ENCODE data around the gene ANKRD40. TPM values are rescaled to one million over a fixed set of nuclear protein-coding genes. Genes with fewer than 3 reads are reported as not detected.

Gene ANKRD40
- total RNA-seq, 1 donor = 11.8 TPM

DNA sequence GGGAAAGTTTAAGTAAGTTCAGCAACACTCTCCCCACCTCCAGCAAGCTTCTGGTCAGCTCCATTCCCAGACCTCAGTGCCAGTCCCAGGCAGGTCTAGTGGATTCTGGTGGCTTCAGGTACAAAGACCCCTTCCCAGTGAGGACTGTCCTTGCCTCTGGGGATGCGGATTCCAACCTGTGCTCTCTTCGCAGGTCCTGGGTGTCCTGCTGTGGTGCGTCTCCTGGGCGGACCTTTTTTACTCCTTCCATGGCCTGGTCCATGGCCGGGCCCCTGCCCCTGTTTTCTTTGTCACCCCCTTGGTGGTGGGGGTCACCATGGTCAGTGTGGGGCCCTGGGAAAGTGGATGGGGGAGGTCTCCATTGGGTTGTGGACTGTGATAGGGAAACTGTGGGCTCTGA, 51.2 kb downstream of the ANKRD40 start:
- no peak for DNase-seq (ENCODE audit: low read depth in 2 of 3, low spot score in 2 of 3)

DNA sequence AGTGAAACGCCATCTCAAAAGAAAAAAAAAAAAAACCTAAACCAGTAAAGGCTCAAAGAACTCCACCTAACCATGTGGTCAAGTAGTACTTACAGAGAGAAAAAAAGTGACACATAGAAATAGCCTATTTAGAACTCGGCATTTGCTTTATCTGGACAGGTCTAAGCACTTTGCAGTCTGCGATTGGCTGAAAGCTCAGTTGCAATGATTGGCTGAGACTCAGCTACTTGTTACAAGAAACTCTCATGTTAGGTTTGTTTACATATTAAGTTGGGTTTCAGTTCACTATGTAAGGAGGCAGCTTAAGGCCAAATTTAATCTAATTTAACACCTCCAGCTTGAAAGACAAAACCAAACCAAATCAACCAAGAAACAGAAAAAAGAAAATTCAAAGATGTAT, 54.0 kb downstream of the ANKRD40 start:
- no peak for DNase-seq (ENCODE audit: low read depth in 2 of 3, low spot score in 2 of 3)

DNA sequence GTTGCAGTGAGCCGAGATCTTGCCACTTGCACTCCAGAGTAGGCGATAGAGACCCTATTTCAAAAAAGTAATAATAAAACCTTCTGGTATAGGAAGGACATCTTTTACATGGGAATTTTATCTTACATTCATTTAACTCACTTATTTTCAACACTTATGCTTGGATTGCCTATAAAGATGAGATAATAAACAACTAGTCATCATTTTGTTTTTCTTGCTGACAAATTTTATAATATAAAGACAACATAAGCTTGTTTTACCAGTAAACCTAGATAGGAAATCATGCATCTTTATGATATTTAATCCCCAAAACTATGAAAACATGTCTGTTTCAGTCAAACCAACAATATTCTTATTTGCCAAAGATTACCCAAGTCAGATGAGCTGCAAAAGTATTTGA, 56.1 kb downstream of the ANKRD40 start:
- DNase-seq (ENCODE audit: low read depth in 2 of 3, low spot score in 2 of 3) = no peak

DNA sequence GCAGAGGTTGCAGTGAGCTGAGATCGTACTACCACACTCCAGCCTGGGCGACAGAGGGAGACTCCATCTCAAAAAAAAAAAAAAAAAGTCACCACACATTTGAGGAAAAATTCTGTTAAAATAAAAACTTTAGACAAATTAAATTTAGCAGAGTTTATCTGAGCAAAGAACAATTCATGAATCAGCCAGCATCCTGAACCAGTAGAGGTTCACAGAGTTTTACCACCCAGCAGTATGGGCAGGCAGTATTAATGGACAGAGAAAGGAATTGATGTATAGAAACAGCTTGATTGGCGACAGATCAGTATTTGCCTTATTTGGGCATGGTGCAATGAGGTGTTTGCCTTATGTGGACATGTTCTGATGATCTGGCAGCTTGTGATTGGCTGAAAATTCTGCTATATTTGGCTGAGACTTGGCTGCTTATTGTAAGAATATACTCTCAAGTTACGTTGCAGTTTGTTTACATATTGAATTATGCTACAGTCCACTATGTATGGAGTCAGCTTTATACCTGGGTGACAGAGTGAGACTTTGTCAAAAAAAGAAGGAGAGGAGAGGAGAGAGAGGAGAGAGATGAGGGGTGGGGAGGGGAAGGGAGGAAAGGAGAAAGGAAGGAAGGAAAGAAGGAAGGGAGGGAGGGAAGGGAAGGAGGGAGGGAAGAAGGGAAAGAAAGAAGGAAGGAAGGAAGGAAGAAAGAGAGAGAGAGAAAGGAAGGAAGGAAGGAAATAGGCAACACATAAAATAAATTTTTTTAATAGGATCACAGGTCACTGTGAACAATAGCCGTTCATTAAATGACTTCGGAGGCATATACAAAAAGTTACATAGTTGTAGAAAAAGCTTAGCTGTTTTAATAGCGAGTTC, 58.4 kb downstream of the ANKRD40 start:
- no peak for DNase-seq (ENCODE audit: low read depth in 2 of 3, low spot score in 2 of 3)

DNA sequence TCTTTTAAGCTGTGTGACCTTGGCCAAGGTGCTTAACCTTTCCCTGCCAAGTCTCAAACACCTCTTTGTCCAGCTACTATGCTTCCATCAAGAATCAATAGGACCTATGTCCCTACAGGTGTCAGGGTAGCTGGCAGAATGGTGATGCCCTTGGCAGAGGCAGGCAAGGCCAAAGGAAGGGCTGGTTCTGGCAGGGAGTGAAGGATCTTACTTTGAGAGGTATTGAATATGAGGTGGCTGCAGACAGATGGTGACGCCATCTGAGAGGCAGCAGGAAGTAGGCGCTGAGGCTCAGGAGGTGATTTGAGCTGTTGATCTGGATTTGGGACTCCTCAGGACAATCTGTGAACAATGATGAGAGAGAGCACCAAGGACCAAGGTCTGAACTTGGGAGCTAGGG, 60.5 kb downstream of the ANKRD40 start:
- no peak for DNase-seq (ENCODE audit: low read depth in 2 of 3, low spot score in 2 of 3)

DNA sequence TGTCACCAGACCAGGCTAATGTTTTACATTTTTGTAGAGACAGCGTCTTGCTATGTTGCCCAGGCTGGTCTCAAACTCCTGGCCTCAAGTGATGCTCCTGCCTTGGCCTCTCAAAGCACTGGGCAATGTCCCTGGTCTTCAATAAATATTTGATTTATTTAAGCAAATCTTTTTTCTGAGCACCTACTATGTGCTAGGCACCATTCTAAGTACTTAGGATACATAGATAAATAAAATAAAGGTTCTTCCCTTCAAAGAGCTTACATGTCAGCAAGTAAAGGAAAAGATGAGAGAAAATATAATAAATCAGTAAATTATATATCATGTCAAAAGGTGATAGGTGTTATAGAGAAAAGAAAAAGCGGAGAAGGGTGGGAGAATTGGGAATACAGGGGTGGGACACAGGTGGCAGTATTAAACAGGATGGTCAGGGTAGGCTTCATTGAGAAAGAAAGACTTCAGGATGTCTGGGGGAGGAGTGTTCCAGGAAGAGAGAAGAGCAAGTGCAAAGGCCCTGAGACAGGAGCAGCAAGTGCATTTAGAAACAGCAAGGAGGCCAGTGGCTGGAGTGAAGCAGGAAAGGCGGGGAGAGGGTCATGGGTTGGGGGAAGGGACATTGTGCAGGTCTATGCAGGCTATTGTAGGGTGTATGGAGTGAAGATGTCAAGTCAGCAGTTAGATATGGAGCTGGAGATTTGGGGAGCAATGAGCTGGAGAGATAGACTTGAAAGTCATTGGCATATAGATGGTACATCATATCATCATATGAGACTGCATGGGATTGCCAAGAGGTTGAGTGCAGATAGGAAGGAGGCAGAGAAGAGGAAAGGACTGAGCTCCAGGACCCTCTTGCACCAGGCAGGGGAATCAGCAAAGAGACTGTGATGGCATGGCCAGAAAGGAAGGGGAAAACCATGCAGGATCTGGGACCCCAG, 61.7 kb downstream of the ANKRD40 start:
- DNase-seq (ENCODE audit: low read depth in 2 of 3, low spot score in 2 of 3) = no peak

Small RNAs within 50 kb of the gene (small RNA-seq; reads per million reads assigned to genes)
- gene RF00019 = not detected

Other genes starting within 250 kb of the ANKRD40 start
- under 0.01 TPM for gene CHAD, start 239.0 kb downstream of the ANKRD40 start, total RNA-seq
- 31.0 TPM for gene RSAD1, start 229.1 kb downstream of the ANKRD40 start, total RNA-seq
- 5.4 TPM for gene MYCBPAP, start 199.5 kb downstream of the ANKRD40 start, total RNA-seq
- under 0.01 TPM for gene EPN3, start 175.2 kb downstream of the ANKRD40 start, total RNA-seq
- 50.9 TPM for gene SPATA20, start 160.7 kb downstream of the ANKRD40 start, total RNA-seq
- under 0.01 TPM for gene CACNA1G, start 147.2 kb downstream of the ANKRD40 start, total RNA-seq
- gene ABCC3, start 73.0 kb downstream of the ANKRD40 start, total RNA-seq = 1.6 TPM
- 34.5 TPM for gene LUC7L3, start 11.7 kb upstream of the ANKRD40 start, total RNA-seq
- 0.27 TPM for gene ANKRD40CL, start 59.6 kb upstream of the ANKRD40 start, total RNA-seq
- under 0.01 TPM for gene WFIKKN2, start 127.7 kb upstream of the ANKRD40 start, total RNA-seq
- gene TOB1, start 158.4 kb upstream of the ANKRD40 start, total RNA-seq = 12.1 TPM